ENCODE results near the gene SPATA9. TPM values are rescaled to one million over a fixed set of nuclear protein-coding genes. Genes with fewer than 3 reads are reported as not detected.
A peak's percentile ranks its signal among the peaks of the same experiment; 100 is the strongest.

SPATA9 gene, protein sequence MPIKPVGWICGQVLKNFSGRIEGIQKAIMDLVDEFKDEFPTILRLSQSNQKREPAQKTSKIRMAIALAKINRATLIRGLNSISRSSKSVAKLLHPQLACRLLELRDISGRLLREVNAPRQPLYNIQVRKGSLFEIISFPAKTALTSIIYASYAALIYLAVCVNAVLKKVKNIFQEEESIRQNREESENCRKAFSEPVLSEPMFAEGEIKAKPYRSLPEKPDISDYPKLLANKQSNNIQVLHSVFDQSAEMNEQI
- 1.5 TPM in 1 of 2 replicates, not detected in the other for total RNA-seq (2014; rRNA removed; shearing (Covaris generic))

DNA sequence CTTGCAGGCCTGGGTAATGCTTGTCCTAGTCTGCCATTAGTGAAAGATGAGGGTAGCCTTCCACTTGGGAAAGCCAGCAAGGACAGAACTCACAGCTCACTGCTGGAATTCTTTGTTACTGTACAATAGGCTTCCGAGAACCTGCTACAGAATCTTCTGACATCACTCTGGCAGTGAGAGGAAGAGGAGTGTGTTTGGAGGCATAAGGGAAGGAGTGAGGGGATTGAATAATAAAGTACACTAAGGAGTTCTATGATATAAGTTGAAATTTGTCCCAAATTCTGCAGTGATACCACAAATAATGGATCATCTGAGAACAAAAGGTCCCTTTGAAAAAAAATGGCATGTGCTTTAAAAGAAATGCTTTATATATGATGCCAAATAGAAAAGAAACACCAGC, at the start of gene SPATA9:
TSS of gene SPATA9 (minus strand) at position 101 of the 400 bp plus-strand sequence. CDS start 137 bp downstream, outside the sequence.
- no peak for DNase-seq (ENCODE audit: low read depth)

DNA sequence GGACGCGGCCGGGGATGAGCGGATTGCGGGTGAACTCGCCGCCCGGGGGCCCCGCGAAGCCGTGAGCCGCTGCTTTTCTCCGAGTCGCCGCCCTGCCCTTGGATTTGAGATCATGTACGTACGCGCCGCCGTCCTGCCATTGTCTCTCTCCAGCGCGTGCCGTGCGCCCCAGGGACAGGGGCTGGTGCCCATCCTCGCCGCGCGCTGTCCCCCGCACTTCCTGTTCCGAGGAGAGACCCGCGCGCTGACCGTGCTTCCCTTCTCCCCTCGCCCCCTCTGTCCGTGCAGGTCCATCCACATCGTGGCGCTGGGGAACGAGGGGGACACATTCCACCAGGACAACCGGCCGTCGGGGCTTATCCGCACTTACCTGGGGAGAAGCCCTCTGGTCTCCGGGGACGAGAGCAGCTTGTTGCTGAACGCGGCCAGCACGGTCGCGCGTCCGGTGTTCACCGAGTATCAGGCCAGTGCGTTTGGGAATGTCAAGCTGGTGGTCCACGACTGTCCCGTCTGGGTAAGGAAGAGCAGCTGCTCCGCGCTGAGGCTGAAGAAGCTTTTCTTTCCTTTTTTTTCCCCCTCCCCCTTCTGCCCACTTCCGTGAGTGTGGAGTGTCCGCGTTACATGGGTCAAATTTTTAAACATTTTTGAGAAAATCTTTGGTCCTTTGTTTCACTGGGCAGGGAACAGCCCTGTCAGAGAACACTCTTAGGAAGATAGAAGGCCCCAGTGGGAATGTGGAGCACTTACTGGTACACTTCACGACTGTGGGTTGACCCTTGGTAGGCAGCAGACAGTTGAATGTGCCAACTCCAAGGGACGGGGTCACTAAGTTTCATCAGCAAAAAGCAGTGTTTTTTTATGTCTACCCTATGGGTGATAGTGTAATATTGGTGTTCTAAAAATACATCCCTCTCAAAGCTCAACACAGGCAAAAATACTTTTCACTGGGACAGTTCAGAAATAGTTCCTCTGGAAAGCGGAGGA, 49.1 kb upstream of the SPATA9 start:
- DNase-seq (ENCODE audit: low read depth) = peak; percentile 70

DNA sequence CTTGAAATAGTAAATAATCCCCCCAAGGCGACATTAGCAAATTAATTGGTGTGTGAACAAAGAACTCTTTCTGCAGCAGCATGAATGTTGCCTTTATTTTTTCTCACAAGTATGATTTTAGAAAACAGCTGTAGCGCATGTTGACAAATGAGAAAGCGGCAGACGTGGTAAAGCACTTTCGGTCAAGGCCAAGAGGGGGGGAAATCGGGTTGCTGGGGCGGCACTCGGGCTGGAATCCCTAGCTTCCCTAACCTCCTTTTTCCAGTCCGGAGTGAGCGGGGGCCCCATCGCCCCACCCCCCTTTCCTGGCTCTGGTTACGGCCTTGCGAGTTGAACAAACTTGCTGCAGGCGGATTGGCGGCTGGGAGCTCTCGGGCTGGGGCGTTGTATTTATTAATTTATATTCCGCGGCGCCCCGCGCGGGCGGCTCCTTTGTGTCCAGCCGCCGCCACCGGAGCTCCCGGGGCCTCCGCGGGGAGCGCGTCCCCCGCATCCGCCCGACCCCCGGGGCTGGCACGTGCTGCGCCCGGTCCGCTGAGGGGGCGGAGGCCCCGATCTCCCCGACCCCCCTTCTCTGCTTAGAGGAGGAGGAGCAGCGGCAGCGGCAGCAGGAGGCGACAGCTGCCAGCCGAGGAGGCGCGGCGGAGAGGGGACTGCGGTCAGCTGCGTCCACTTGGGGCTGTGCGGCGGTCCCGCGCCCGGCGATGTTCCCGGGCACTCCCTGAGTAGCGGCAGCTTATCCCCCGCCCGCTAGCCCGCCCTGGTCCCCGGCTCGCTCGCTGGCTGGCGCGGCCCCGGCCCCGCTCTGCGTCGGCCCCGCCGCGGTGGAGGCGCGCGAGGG, 48.2 kb upstream of the SPATA9 start, which contains the start of gene RHOBTB3:
TSS of gene RHOBTB3 (plus strand) at position 607 of the 841 bp plus-strand sequence. CDS start 347 bp downstream, outside the sequence.
- peak; percentile 92 for DNase-seq (ENCODE audit: low read depth)

DNA sequence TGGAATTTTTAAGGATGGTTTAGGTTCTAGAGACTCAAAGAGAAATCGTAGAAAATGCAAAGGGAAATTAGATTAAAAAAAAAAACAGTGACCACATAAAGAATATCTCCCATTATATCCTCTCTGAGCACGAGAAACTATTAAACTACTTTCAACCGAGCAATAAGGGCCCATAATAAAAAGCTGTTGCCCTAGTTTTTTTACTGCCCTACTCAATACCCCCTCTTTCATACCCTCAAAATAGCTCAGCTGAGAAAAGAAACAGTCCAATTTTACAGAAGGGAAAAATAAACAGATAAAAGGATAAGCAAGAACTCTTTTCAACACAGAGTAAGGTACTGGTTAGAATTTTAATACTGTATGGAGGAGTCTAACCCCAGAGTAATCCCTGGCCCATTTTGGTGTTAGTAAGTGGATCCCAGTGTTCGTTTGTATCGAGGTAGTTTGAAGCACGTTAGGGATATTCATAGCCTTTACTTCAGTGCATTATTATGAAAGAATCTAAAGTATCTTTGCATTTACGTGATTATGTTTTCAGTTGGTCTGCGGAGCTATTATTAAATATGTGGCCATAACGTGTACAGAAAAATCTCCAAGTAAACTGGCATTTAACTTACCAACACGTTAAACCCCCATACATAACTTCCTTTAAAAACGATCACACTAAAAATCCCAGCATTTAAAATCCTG, 47.4 kb upstream of the SPATA9 start:
- no peak for DNase-seq (ENCODE audit: low read depth)

DNA sequence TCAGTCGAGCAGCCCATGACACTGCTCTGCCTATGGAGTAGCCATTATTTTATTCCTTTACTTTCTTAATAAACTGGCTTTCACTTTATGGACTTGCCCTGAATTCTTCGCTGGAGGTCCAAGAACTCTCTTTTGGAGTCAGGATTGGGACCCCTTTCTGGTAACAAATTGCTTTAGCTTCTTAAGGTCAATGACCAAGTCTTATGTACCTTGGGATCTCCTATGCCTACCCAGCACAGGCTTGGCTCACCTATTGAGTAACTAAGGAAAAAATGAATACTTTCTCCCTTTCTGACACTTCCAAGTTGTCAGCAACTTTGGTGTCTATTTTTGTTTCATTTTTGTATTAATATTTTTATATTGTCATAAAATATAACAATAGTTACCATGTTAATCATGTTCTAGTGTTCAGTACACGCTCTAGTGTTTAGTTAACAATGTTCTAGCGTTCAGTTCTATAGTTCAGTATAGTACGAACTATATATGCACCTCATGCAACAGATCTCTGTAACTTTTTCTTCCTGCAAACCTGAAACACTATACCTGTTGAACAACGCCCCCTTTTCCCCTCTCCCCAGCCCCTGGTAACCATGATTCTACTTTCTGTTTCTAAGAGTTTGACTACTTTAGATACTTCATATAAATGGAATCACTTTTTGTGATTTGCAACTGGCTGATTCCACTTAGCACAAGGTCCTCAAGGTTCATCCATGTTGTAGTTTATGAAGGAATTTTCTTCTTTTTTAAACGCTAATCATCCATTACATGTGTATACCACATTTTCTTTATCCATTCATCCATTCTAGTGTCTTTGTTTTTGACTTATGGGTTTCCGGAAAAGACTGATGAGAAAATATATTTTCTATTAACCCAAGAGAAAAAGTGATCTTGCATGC, 46.6 kb upstream of the SPATA9 start:
- no peak for DNase-seq (ENCODE audit: low read depth)

DNA sequence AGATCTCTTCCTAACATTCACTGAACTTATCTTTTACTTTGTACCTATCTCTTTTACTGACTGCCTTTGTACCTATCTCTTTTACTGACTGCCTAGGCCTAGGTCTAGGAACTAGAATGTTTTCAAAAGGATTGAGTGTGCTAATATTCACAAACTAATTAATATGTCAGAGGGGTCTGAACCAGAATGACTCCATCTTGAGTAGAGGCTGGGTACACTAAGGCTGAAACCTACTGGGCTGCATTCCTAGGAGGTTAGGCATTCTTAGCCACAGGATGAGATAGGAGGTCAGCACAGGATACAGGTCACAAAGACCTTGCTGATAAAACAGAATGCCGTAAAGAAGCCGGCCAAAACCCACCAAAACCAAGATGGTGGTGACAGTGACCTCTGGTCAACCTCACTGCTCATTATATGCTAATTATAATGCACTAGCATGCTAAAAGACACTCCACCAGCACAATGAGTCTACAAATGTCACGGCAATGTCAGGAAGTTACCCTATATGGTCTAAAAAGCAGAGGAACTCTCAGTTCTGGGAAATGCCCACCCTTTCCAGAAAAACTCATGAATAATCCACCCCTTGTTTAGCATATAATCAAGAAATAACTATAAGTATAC, 45.8 kb upstream of the SPATA9 start:
- DNase-seq (ENCODE audit: low read depth) = peak; percentile 50

DNA sequence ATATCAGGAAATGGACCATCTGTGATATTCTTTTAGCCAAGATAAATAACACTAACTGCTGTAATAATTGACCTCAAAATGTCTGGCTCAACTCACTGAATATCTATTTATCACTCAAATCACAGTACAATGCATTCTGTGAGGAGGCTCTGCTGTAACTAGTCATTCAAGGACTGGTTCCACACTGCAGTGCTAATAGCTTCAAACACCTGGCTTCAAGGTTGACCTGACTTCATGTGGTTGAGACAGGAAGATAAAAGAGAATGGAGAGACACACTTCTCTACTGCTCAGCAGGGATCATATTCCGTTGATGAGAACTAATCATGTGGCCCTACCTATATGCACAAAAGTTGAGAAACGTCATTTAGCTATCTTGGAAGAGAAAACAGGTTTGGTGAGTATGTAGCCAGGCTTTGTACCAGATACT, 45.0 kb upstream of the SPATA9 start:
- no peak for DNase-seq (ENCODE audit: low read depth)

DNA sequence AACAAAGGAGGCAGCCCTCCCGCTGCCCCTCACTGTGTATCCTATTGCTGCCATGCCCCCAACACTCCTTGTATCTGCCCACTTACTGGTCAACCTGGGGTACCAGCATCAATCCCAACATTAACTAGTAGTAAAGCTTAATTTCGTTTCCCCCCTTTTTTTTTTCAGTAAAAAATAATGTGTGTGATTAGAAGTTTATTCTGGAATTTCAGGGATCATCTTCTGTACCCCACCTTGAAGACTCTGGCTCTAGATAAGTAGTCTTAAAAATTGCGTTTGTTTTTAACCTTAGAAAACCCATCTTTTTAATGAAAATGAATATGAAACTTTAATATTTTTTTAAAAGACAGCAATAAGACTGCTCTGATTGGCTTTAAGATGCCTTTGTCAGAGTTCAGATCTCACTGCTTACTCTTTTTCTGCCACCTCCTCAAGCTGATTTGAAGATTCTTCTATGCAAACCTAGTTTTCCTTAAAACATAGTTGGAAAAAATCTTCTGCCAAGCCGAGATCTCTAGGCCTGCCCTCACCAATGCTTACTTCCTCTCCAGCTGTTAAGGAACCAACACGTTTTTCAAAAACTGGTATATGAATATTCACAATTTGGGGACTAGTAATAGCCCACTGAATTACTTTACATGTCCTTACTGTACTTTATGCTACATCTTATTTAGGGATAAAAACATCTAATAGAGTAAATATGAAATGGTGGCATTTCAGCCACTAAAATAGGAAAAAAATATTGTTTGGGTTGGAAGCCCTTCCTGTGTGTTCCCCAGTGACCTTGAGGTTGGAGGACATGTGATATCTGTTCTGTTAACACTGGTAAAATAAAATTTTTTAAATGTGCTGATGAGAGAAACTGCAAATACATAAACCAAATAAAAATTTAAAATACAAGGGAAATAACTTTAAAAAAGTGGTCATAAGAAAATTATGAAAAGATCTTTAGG, 44.3 kb upstream of the SPATA9 start:
- no peak for DNase-seq (ENCODE audit: low read depth)

DNA sequence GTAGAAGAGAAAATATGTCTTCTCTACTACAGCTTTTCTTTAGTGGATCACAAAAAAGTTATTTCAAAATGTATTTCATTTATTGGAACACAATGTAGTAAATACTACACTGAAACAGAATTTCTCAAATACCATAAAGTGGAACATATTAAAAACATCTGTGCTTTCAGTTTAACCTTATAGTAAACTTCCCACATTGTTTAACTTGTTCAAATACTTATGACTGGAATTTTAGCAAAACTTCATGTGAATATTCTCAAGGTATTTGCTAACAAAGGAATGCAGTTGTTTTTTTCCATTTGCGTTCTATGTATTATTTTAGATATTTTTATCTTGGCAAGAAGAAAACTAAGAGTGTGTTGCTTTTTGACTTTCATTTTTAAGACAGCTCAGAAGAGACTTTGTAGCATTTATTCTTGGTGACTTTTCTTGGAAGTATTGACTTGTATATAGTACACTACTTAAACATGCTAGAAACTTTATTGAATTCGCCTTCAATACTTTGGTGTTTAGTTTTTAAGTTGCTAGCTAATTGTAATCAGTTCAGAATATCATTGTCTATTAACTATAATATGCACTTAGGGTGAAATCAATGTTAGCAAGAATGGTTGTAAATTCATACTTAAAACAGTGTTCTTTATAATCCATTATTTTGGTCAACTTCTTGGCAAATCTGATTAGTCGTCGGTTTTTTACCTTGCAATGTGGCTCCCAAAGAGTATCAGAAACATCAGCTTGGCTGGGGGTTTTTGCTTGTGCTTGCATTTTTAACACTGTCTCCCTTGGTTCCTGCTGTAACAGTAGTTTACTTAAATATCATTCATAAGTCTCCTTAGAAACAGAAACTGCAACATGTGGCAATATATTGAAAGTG, 43.4 kb upstream of the SPATA9 start:
- DNase-seq (ENCODE audit: low read depth) = peak; percentile 16

DNA sequence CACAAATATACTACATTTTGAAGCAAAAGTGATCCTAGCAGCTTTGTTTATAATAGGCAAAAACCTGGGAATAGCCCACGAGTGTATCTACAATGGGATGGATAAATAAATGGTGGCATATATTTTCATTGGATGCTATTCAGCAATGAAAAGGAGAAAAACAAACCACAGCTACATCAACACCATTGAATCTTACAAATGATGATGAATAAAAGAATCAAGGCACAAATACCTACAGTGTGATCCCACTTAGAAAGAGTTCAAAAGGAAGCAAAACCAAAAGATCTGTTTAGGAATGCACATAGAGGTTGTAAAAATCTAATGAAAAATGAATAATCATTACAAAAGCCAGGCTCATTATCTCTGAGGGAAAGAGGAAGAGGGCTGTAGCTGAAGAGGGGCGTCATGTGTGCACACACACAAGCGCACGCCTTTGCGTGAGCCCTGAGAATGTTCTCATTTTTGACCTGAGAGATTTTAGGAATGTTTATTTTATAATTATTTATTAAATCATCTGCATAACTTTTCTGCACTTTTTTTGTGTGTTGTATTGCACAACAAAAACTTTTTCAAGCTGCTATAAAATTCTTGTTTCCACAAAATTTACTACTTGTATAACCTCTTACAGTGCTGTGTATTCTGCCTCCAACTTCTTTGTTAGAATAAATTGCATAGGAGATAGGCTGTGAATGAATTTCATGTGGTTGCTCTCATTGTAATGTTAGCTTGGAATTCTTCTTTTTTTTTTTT, 42.5 kb upstream of the SPATA9 start:
- DNase-seq (ENCODE audit: low read depth) = no peak

DNA sequence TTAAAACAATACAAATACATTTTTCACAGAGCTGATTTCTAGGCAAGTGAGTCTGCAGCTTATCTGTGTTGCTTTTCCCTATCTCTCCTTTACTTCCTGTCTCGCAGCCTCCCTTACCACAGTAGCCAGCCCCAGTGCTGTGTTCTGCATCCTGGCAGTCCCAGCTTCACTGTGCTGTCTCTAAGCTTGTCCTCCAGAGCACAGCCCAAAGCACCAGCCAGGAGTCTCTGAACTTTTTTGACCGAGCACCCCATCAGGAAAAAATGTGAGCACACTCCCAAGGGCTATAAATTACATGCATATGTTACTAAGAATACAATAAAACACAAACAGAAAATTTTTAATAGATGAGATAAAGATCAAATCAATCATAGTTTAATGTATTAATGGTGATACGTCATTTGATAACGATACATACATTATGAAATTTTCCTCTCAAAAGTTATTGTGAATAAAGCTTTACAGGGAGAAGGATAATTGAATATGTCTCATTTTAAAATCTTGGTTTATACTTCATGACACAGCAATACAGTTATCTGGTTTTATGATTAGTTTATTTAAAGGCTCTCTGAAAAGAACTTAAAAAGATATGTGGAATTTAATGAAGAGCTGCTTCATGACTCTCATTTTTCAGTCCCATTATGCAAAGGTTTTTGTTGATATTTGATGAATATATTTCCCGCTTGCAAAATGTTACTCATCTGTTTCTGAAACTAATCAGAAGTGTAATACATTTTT, 41.0 kb upstream of the SPATA9 start:
- DNase-seq (ENCODE audit: low read depth) = peak; percentile 73

DNA sequence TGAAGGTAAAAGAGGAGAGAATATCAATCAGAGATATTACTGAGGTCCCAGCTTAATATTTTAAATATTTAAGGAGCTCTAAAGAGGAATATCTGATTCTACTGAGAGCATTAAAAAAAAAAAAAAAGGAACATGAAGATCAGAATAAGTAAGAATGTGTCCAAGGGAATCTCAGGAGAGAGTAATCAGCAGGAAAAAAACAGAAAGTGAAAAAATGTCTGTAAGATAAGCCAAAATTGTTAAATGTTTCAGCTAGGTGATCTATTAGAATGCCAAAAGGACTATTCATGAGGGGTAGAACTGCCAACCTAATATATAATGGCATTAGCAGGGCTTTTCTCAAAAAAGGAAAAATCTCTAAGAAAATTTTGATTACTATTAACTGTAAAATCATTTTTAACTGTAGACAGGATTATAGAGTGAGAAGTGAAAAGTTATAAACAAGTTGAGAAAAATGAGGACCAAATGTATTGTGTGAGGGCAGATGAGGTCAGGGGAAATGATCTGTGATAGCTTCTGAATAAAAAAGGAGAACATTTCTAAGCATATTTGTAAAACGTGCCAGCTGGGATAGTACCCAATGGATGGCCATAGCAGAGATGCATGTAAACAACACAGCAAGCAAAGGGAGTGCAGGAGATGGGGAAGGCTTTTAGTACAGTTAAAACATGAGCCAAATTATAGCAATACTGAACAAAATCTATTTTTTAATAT, 38.9 kb upstream of the SPATA9 start:
- no peak for DNase-seq (ENCODE audit: low read depth)

DNA sequence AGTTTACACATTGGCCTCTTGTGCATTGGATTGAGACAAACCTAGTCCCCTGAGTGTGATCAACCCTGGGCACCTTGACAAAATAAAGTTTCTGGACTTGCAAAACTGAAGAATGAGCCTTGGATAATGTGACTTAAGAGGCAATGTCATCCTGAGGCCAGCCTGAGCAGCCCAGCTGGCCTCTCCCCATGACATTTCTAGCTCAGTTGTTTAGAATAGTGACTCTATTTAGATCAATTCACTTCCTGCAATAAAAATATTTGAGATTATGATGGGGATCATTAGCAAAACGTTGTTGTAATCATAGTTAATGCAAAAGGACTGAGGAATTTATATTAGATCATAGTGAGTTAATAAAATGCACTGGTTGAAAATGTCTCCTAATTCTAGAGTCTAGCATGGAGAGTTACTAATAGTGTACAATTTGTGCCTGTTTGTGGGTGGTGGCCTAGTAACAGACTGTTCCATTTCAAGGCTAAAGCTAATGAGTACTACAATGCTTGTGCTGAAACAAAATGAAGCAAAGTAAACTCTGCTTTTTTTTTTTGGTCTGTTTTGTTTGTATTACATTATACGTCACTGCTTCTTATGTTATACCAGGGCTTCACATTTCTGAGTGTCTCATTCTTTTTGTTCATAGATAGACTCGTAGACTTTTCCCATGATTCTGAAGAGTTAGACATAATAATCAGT, 37.4 kb upstream of the SPATA9 start:
- no peak for DNase-seq (ENCODE audit: low read depth)

DNA sequence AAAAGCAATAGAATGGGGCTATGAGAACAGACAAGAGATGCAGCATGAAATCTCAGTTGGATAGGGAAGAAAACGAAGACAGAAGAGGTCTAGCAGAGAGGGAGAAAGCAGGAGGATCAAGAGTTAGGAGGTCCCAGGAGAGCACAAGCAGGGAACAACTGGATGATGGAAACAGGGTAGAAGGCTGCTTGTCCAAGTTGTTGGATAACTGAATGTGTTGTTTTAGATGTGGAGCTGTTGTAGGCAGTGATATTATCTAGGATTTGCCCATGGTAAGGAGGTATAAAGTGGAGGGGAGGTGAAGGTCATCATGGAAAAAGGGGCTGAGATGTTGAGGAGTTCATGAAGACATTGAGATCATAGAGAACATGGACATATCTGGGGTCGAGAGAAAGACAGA, 35.9 kb upstream of the SPATA9 start:
- DNase-seq (ENCODE audit: low read depth) = no peak

DNA sequence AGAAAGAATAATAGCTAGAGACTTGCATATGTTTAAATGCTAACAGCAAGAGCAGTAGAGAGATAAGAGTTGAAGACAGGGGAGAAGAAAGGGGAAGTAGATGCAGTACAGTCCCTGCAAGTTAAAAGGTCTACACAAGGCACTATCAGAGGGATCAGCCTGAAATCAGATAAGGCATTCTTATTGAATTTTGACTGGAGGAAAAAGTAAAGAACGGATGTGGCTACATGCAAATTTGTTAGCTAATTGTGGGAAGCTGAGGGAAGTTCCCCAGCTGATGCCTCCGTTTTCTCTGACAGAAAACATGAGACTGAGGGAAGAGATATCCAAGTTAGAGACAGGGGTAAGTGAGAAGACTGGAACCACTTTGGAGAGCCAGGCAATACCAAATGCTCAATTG, 35.4 kb upstream of the SPATA9 start:
- peak; percentile 58 for DNase-seq (ENCODE audit: low read depth)

All from Daoy (cell line).